Epithelial cell of prostate (primary cell): ENCODE results near the gene BBS1.
"Not testable (repeated sequence)": the region's sequence is repeated elsewhere in the genome, so short reads cannot be mapped to it uniquely, and the experiment has no call there.

ENCODE experiments used
- DNase-seq: peaks from one replicate; pipeline ENCODE4 v3.0.0-alpha.2; 2011; ENCODE audit warnings: low read depth, low spot score
- H3K27ac ChIP-seq: fragments of 450-650 bp; 2 replicates; pipeline ENCODE4 v1.5.1; 2017; ENCODE audit warnings: mild to moderate bottlenecking

BBS1 gene

GRCh38 chr11:66510271-66510989, at the start of gene BBS1:
Gene BBS1, plus strand, starts transcription at chr11:66510635. Its CDS starts 25 bp downstream, at chr11:66510660.
- no peak for DNase-seq
- no peak within 1 kb of the TSS for H3K27ac ChIP-seq

- no peak for DNase-seq
- no peak overlapping the region for H3K27ac ChIP-seq
These were observed 48.4 kb upstream of the BBS1 start for GRCh38 chr11:66462010-66462409.

- DNase-seq: no peak
- H3K27ac ChIP-seq: no peak overlapping the region
These were observed 47.5 kb upstream of the BBS1 start for GRCh38 chr11:66462911-66463310.

GRCh38 chr11:66464116-66464515, 46.3 kb upstream of the BBS1 start:
- not testable (repeated sequence) for DNase-seq

GRCh38 chr11:66464916-66465315, 45.5 kb upstream of the BBS1 start:
- no peak for DNase-seq
- H3K27ac ChIP-seq: no peak overlapping the region

More at GRCh38 chr11:66464116-66464515, 46.3 kb upstream of the BBS1 start:
- H3K27ac ChIP-seq: not testable (repeated sequence)

GRCh38 chr11:66465373-66466224, 44.8 kb upstream of the BBS1 start:
- DNase-seq: no peak
- no peak overlapping the region for H3K27ac ChIP-seq

GRCh38 chr11:66466225-66467033, 44.0 kb upstream of the BBS1 start, which contains the start of gene PELI3:
Gene PELI3, plus strand, starts transcription at chr11:66466905. Its CDS starts 1,224 bp downstream, at chr11:66468129.
- no peak for DNase-seq
- no peak within 1 kb of the TSS for H3K27ac ChIP-seq

- H3K27ac ChIP-seq: no peak overlapping the region
- no peak for DNase-seq
These were observed 43.3 kb upstream of the BBS1 start for GRCh38 chr11:66467034-66467659.

GRCh38 chr11:66467756-66468155, 42.7 kb upstream of the BBS1 start:
- no peak for DNase-seq

GRCh38 chr11:66468691-66469090, 41.7 kb upstream of the BBS1 start:
- H3K27ac ChIP-seq: no peak overlapping the region
- DNase-seq: no peak

More at GRCh38 chr11:66467756-66468155, 42.7 kb upstream of the BBS1 start:
- H3K27ac ChIP-seq: no peak overlapping the region

GRCh38 chr11:66469441-66469840, 41.0 kb upstream of the BBS1 start:
- no peak overlapping the region for H3K27ac ChIP-seq
- DNase-seq: no peak

GRCh38 chr11:66470015-66470414, 40.4 kb upstream of the BBS1 start:
- DNase-seq: no peak
- no peak overlapping the region for H3K27ac ChIP-seq

- DNase-seq: no peak
- no peak overlapping the region for H3K27ac ChIP-seq
These were observed 39.3 kb upstream of the BBS1 start for GRCh38 chr11:66471142-66471541.

GRCh38 chr11:66472054-66472453, 38.4 kb upstream of the BBS1 start:
- no peak overlapping the region for H3K27ac ChIP-seq
- DNase-seq: no peak

GRCh38 chr11:66473167-66473566, 37.3 kb upstream of the BBS1 start:
- no peak for DNase-seq

GRCh38 chr11:66473608-66474515, 36.6 kb upstream of the BBS1 start:
- DNase-seq: no peak
- H3K27ac ChIP-seq: no peak overlapping the region

More at GRCh38 chr11:66473167-66473566, 37.3 kb upstream of the BBS1 start:
- H3K27ac ChIP-seq: no peak overlapping the region

GRCh38 chr11:66475349-66476172, 34.9 kb upstream of the BBS1 start:
- no peak overlapping the region for H3K27ac ChIP-seq
- DNase-seq: no peak

GRCh38 chr11:66476173-66476840, 34.1 kb upstream of the BBS1 start:
- no peak overlapping the region for H3K27ac ChIP-seq
- DNase-seq: no peak
